HG02798 (cell line): ENCODE results near the gene PKD2L1.
A peak's percentile ranks its signal among the peaks of the same experiment; 100 is the strongest.
"Not testable (repeated sequence)": the region's sequence is repeated elsewhere in the genome, so short reads cannot be mapped to it uniquely, and the experiment has no call there.

ENCODE experiments used
- ATAC-seq: cut with Tn5 transposase; IDR thresholded peaks from one replicate; pipeline ENCODE4 v1.9.1; 2021; ENCODE audit warnings: mild to moderate bottlenecking; ENCODE audit not compliant: unreplicated experiment, poor library complexity

The PKD2L1 gene

GRCh38 chr10:100334762-100335161 lies 4.7 kb upstream of the PKD2L1 start:
- no peak for ATAC-seq

- no peak for ATAC-seq
Measured at GRCh38 chr10:100333661-100334440, 3.8 kb upstream of the PKD2L1 start.

- ATAC-seq = no peak
Measured at GRCh38 chr10:100333106-100333505, 3.1 kb upstream of the PKD2L1 start.

GRCh38 chr10:100328198-100328597 lies 1.8 kb downstream of the PKD2L1 start:
- no peak for ATAC-seq

- ATAC-seq = no peak
Measured at GRCh38 chr10:100327718-100328009, 2.4 kb downstream of the PKD2L1 start.

- peak; percentile 97 for ATAC-seq
Measured at GRCh38 chr10:100327007-100327717, 2.9 kb downstream of the PKD2L1 start.

GRCh38 chr10:100325158-100325557 lies 4.9 kb downstream of the PKD2L1 start:
- ATAC-seq = no peak

GRCh38 chr10:100319707-100320402 lies 10.2 kb downstream of the PKD2L1 start:
- no peak for ATAC-seq

GRCh38 chr10:100318207-100318606 lies 11.8 kb downstream of the PKD2L1 start:
- ATAC-seq = no peak

- no peak for ATAC-seq
Measured at GRCh38 chr10:100315615-100316014, 14.4 kb downstream of the PKD2L1 start.

GRCh38 chr10:100311298-100311697 lies 18.7 kb downstream of the PKD2L1 start:
- ATAC-seq = no peak

GRCh38 chr10:100307684-100308083 lies 22.3 kb downstream of the PKD2L1 start:
- no peak for ATAC-seq

GRCh38 chr10:100306861-100307260 lies 23.2 kb downstream of the PKD2L1 start:
- no peak for ATAC-seq

GRCh38 chr10:100304414-100304813 lies 25.6 kb downstream of the PKD2L1 start:
- ATAC-seq = no peak

- no peak for ATAC-seq
Measured at GRCh38 chr10:100303724-100304319, 26.2 kb downstream of the PKD2L1 start.

- ATAC-seq = not testable (repeated sequence)
Measured at GRCh38 chr10:100301123-100301522, 28.9 kb downstream of the PKD2L1 start.

- no peak for ATAC-seq
Measured at GRCh38 chr10:100297242-100297641, 32.8 kb downstream of the PKD2L1 start.

- no peak for ATAC-seq
Measured at GRCh38 chr10:100293066-100293465, 37.0 kb downstream of the PKD2L1 start.

GRCh38 chr10:100292300-100292699 lies 37.7 kb downstream of the PKD2L1 start:
- not testable (repeated sequence) for ATAC-seq

- ATAC-seq = no peak
Measured at GRCh38 chr10:100291356-100291755, 38.7 kb downstream of the PKD2L1 start.

- ATAC-seq = no peak
Measured at GRCh38 chr10:100289641-100290040, 40.4 kb downstream of the PKD2L1 start.
